Mesothelial cell of epicardium (in vitro differentiated cells): ENCODE data around the gene USH2A. TPM values are rescaled to one million over a fixed set of nuclear protein-coding genes. Genes with fewer than 3 reads are reported as not detected.

Experiments
- DNase-seq, 2 experiments: peaks; one replicate each; pipeline ENCODE4 v3.0.0; 2021; ENCODE audit warnings: low spot score in 2 of 2; ENCODE audit not compliant: unreplicated experiment in 2 of 2
- H3K27ac Mint-ChIP-seq: 2 replicates; pipeline ENCODE4 v1.8.0; 2021; ENCODE audit warnings: mixed read lengths
- H3K27me3 Mint-ChIP-seq: 2 replicates; pipeline ENCODE4 v1.8.0; 2021; ENCODE audit warnings: low read depth, mixed read lengths
- H3K36me3 Mint-ChIP-seq: 2 replicates; pipeline ENCODE4 v1.8.0; 2021; ENCODE audit warnings: mixed read lengths
- H3K4me1 Mint-ChIP-seq: 2 replicates; pipeline ENCODE4 v1.8.0; 2021; ENCODE audit warnings: mixed read lengths
- H3K4me3 Mint-ChIP-seq: 2 replicates; pipeline ENCODE4 v1.8.0; 2021; ENCODE audit warnings: mild to moderate bottlenecking, moderate library complexity, mixed read lengths
- H3K9me3 Mint-ChIP-seq: 2 replicates; pipeline ENCODE4 v1.8.0; 2021; ENCODE audit warnings: mixed read lengths
- CTCF ChIP-seq: fragments of 200-600 bp; sonication (generic); IDR thresholded peaks from one replicate; pipeline ENCODE4 v1.5.0; 2021; ENCODE audit warnings: antibody characterized with exemption; ENCODE audit not compliant: unreplicated experiment
- total RNA-seq: library from RNA; stranded (reverse); gene quantifications from 3 replicates; pipeline ENCODE4 v1.2.1, GENCODE V29; 2021

Gene USH2A
- total RNA-seq, 1 donor from 2014 or later, result 0.02 TPM

- Mint-ChIP-seq H3K4me3 (no peak overlapping the region), H3K27ac (no peak overlapping the region), H3K36me3 (no peaks in the 10 kb centered on the region), H3K4me1 (peaks cover 3% of the 10 kb centered on the region), H3K27me3 (no peaks in the 10 kb centered on the region), H3K9me3 (no peaks in the 10 kb centered on the region)
- no peak for TF ChIP-seq CTCF
- no peak for DNase-seq
Measured at GRCh38 chr1:215673943-215674342, 749.3 kb downstream of the USH2A start.

GRCh38 chr1:215672482-215672881 is 750.8 kb downstream of the USH2A start:
- DNase-seq, result no peak
- no peak overlapping the region for H3K4me3 Mint-ChIP-seq
- no peak for TF ChIP-seq CTCF
- H3K27me3 Mint-ChIP-seq, result no peaks in the 10 kb centered on the region
- no peaks in the 10 kb centered on the region for H3K9me3 Mint-ChIP-seq
- H3K4me1 Mint-ChIP-seq, result peaks cover 3% of the 10 kb centered on the region
- no peak overlapping the region for H3K27ac Mint-ChIP-seq
- no peaks in the 10 kb centered on the region for H3K36me3 Mint-ChIP-seq

- Mint-ChIP-seq H3K36me3 (no peaks in the 10 kb centered on the region), H3K4me3 (no peak overlapping the region), H3K27me3 (no peaks in the 10 kb centered on the region), H3K9me3 (no peaks in the 10 kb centered on the region), H3K27ac (no peak overlapping the region), H3K4me1 (peaks cover 3% of the 10 kb centered on the region)
- no peak for DNase-seq
- TF ChIP-seq CTCF, result no peak
Measured at GRCh38 chr1:215669806-215670491, 753.3 kb downstream of the USH2A start.

GRCh38 chr1:215667761-215668160 is 755.5 kb downstream of the USH2A start:
- no peak for TF ChIP-seq CTCF
- Mint-ChIP-seq H3K4me3 (no peak overlapping the region), H3K27ac (no peak overlapping the region), H3K27me3 (no peaks in the 10 kb centered on the region), H3K36me3 (no peaks in the 10 kb centered on the region), H3K4me1 (peaks cover 3% of the 10 kb centered on the region), H3K9me3 (no peaks in the 10 kb centered on the region)
- no peak for DNase-seq

GRCh38 chr1:215665215-215665614 is 758.0 kb downstream of the USH2A start:
- H3K36me3 Mint-ChIP-seq, result no peaks in the 10 kb centered on the region
- H3K9me3 Mint-ChIP-seq, result no peaks in the 10 kb centered on the region
- no peak for TF ChIP-seq CTCF
- peaks cover 2% of the 10 kb centered on the region for H3K4me1 Mint-ChIP-seq
- no peak for DNase-seq
- no peaks in the 10 kb centered on the region for H3K27me3 Mint-ChIP-seq
- H3K27ac Mint-ChIP-seq, result no peak overlapping the region
- no peak overlapping the region for H3K4me3 Mint-ChIP-seq
